Neural progenitor cell (in vitro differentiated cells): ENCODE data around the gene USP7. TPM values are rescaled to one million over a fixed set of nuclear protein-coding genes. Genes with fewer than 3 reads are reported as not detected.

ENCODE experiments used
- DNase-seq: peaks from one replicate; pipeline ENCODE4 v3.0.0-alpha.2; 2016; ENCODE audit warnings: low spot score
- H2AFZ ChIP-seq: fragments of 200-600 bp; sonication (generic); replicated peaks from 2 replicates; pipeline ENCODE4 v1.6.1; 2016; ENCODE audit warnings: antibody characterized with exemption
- H3F3A ChIP-seq: fragments of 200-600 bp; sonication (generic); 2 replicates; pipeline ENCODE4 v1.6.1; 2016; ENCODE audit warnings: antibody characterized with exemption, low read depth
- H3K27ac ChIP-seq: fragments of 200-600 bp; sonication (generic); 2 replicates; pipeline ENCODE4 v1.5.1; 2016; ENCODE audit warnings: mild to moderate bottlenecking
- H3K27me3 ChIP-seq: fragments of 200-600 bp; sonication (generic); 2 replicates; pipeline ENCODE4 v1.6.1; 2016; ENCODE audit warnings: mild to moderate bottlenecking, moderate library complexity
- H3K36me3 ChIP-seq: fragments of 200-600 bp; sonication (generic); 2 replicates; pipeline ENCODE4 v1.5.1; 2016
- H3K4me1 ChIP-seq: fragments of 200-600 bp; sonication (generic); 2 replicates; pipeline ENCODE4 v1.6.1; 2016; ENCODE audit warnings: mixed run types
- H3K4me2 ChIP-seq: fragments of 200-600 bp; sonication (generic); 2 replicates; pipeline ENCODE4 v1.6.1; 2016
- H3K4me3 ChIP-seq: fragments of 200-600 bp; sonication (generic); 2 replicates; pipeline ENCODE4 v1.5.1; 2016
- H3K79me2 ChIP-seq: fragments of 200-600 bp; sonication (generic); 2 replicates; pipeline ENCODE4 v1.6.1; 2016; ENCODE audit warnings: low read depth
- H3K9ac ChIP-seq: fragments of 200-600 bp; sonication (generic); 2 replicates; pipeline ENCODE4 v1.6.1; 2016
- H3K9me3 ChIP-seq: fragments of 200-600 bp; sonication (generic); 2 replicates; pipeline ENCODE4 v1.5.1; 2016; ENCODE audit warnings: low read depth
- H4K20me1 ChIP-seq: fragments of 200-600 bp; sonication (generic); 2 replicates; pipeline ENCODE4 v1.6.1; 2016; ENCODE audit warnings: low read depth
- H3K27ac Mint-ChIP-seq: 3 replicates; pipeline ENCODE4 v1.8.0; 2021; ENCODE audit warnings: mixed read lengths
- H3K27me3 Mint-ChIP-seq: 2 replicates; pipeline ENCODE4 v1.8.0; 2022; ENCODE audit warnings: low read depth, mild to moderate bottlenecking, inconsistent platforms, moderate library complexity, mixed read lengths; ENCODE audit not compliant: insufficient read depth
- H3K36me3 Mint-ChIP-seq: 3 replicates; pipeline ENCODE4 v1.8.0; 2021; ENCODE audit warnings: mixed read lengths
- H3K4me1 Mint-ChIP-seq: 3 replicates; pipeline ENCODE4 v1.8.0; 2021; ENCODE audit warnings: mixed read lengths
- H3K4me3 Mint-ChIP-seq: 3 replicates; pipeline ENCODE4 v1.8.0; 2021; ENCODE audit warnings: mild to moderate bottlenecking, moderate library complexity, mixed read lengths
- H3K9me3 Mint-ChIP-seq: 3 replicates; pipeline ENCODE4 v1.8.0; 2020; ENCODE audit warnings: mixed read lengths
- CTCF ChIP-seq: fragments of 200-600 bp; sonication (generic); IDR thresholded peaks from 2 replicates; pipeline ENCODE4 v1.5.1; 2017; ENCODE audit warnings: antibody characterized with exemption, mild to moderate bottlenecking
- EZH2 ChIP-seq: fragments of 200-600 bp; sonication (generic); IDR thresholded peaks from 2 replicates; pipeline ENCODE4 v1.6.1; 2017; ENCODE audit warnings: antibody characterized with exemption, mild to moderate bottlenecking, moderate library complexity
- EZH2phosphoT487 ChIP-seq: fragments of 200-600 bp; sonication (generic); IDR thresholded peaks from 2 replicates; pipeline ENCODE4 v1.6.1; 2017; ENCODE audit warnings: antibody characterized with exemption
- total RNA-seq: library from RNA; depleted of rRNA; stranded (reverse); fragments of >200 nt; gene quantifications from 2 replicates; pipeline ENCODE4 v1.2.3, GENCODE V29; 2015; ENCODE audit warnings: low replicate concordance

Gene USP7
- total RNA-seq, 1 donor from 2014 or later, result 90.3 TPM

DNA sequence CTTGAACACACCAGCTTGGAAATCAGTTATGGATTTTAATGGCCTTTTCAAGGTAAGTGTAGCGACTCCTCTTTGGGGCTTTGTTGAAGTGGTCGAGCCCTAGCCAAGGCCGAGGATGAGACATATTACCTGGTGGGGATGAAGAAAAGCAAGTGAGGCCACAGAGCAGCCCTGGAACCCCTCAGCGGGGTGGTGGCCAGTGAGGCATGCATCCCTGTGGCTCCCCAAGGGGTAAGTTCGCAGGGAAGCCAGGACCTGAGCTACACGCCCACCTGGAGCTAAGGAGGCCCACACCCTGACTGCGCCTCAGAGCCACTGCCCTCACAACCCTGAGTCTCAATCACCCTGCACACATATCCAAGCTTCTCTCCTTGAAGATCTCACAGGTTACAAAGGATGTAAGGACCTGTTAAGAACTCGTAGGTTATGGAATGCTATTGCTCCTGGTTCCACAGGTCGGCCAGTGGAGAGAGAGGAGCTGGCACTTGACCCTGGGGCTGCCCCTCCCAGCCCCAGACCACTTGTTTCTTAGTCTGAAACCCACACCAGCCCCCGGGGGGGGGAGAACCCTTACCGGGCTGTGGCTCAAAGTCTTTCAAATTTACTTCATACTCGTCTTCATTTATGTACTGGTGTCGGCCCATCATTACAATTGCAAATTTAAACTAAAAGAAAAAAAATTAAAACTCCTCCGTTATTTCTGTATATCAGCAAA, 69.6 kb downstream of the USP7 start:
- H3K4me3 Mint-ChIP-seq, result no peak overlapping the region
- H3K9me3 Mint-ChIP-seq, result no peaks in the 10 kb centered on the region
- no peaks in the 10 kb centered on the region for H3K9me3 ChIP-seq
- H3K36me3 ChIP-seq, result peaks cover 9% of the 10 kb centered on the region
- H3K4me2 ChIP-seq, result no peak overlapping the region
- no peak overlapping the region for H3K27ac ChIP-seq
- H3K27ac Mint-ChIP-seq, result peak overlapping the region; percentile 91
- H3K27me3 ChIP-seq, result no peaks in the 10 kb centered on the region
- no peak overlapping the region for H2AFZ ChIP-seq
- peaks cover 44% of the 10 kb centered on the region for H3K36me3 Mint-ChIP-seq
- no peaks in the 10 kb centered on the region for H3K79me2 ChIP-seq
- H3K4me1 ChIP-seq, result no peaks in the 10 kb centered on the region
- peaks cover 21% of the 10 kb centered on the region for H4K20me1 ChIP-seq
- no peak overlapping the region for H3K9ac ChIP-seq
- H3K4me1 Mint-ChIP-seq, result peaks cover 37% of the 10 kb centered on the region
- TF ChIP-seq EZH2, result no peak
- no peak for TF ChIP-seq EZH2phosphoT487
- no peak for TF ChIP-seq CTCF
- H3K4me3 ChIP-seq, result no peak overlapping the region
- peaks cover 3% of the 10 kb centered on the region for H3K27me3 Mint-ChIP-seq
- no peaks in the 10 kb centered on the region for H3F3A ChIP-seq
- DNase-seq, result no peak

DNA sequence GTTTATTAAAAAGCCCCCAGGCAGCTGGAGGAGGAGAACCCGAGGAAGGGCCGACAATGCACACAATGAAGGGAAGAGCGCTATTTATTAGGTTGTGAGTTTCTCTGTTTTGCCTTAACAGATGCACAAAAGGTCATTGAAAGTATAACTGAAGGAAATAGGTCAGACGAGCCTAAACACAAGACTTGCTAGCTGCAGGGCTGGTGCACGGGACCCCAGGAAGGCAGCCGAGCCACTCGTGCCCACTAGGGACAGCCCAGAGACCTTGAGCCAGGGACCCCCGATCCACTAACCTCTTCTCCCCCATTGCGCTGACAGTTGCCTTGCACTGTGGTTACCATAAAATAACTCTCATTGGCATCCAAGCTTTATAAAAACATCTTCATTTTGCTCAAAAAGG, 70.3 kb downstream of the USP7 start:
- Mint-ChIP-seq H3K27me3 (peaks cover 3% of the 10 kb centered on the region), H3K4me3 (no peak overlapping the region), H3K27ac (peak overlapping the region; percentile 51), H3K4me1 (peaks cover 37% of the 10 kb centered on the region), H3K36me3 (peaks cover 41% of the 10 kb centered on the region), H3K9me3 (no peaks in the 10 kb centered on the region)
- peaks cover 9% of the 10 kb centered on the region for H3K36me3 ChIP-seq
- H3F3A ChIP-seq, result no peaks in the 10 kb centered on the region
- H3K9ac ChIP-seq, result no peak overlapping the region
- no peaks in the 10 kb centered on the region for H3K4me1 ChIP-seq
- TF ChIP-seq EZH2phosphoT487 (no peak), CTCF (no peak), EZH2 (no peak)
- no peak overlapping the region for H3K27ac ChIP-seq
- no peak overlapping the region for H3K4me3 ChIP-seq
- peaks cover 21% of the 10 kb centered on the region for H4K20me1 ChIP-seq
- H3K4me2 ChIP-seq, result no peak overlapping the region
- no peak overlapping the region for H2AFZ ChIP-seq
- H3K79me2 ChIP-seq, result no peaks in the 10 kb centered on the region
- H3K27me3 ChIP-seq, result no peaks in the 10 kb centered on the region
- no peak for DNase-seq
- no peaks in the 10 kb centered on the region for H3K9me3 ChIP-seq

DNA sequence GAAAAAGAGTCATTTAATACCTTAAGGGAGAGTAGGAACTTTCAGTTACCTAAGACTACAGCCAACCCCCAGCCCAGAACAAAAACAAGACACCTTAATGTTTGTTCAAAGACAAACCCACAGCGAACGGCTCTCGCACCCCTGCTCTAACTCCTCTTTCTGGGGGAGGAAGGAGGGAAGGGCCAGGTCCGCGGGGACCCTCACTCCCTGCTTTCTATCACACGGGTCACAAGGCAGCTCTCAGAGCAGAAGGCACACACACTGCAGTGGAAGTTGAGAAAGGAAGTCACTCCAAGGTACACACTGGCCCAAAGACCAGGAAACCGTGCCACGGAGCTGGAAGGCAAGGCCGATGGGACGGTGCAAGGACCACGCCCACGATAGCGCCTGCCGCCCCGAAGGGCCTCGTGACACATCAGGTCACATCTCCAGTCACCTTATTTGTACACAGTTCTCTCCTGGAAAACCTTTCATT, 71.6 kb downstream of the USP7 start:
- H3F3A ChIP-seq, result no peaks in the 10 kb centered on the region
- H3K4me1 Mint-ChIP-seq, result peaks cover 37% of the 10 kb centered on the region
- peaks cover 37% of the 10 kb centered on the region for H3K36me3 Mint-ChIP-seq
- H3K79me2 ChIP-seq, result no peaks in the 10 kb centered on the region
- peaks cover 7% of the 10 kb centered on the region for H3K36me3 ChIP-seq
- no peak overlapping the region for H3K4me3 ChIP-seq
- H3K4me2 ChIP-seq, result no peak overlapping the region
- peaks cover 4% of the 10 kb centered on the region for H3K27me3 Mint-ChIP-seq
- H3K27ac ChIP-seq, result peak overlapping the region; percentile 46
- H3K4me3 Mint-ChIP-seq, result no peak overlapping the region
- no peak for DNase-seq
- TF ChIP-seq EZH2, result no peak
- TF ChIP-seq CTCF, result no peak
- no peak for TF ChIP-seq EZH2phosphoT487
- no peak overlapping the region for H3K9ac ChIP-seq
- no peaks in the 10 kb centered on the region for H3K9me3 ChIP-seq
- H2AFZ ChIP-seq, result no peak overlapping the region
- H3K9me3 Mint-ChIP-seq, result no peaks in the 10 kb centered on the region
- H3K27me3 ChIP-seq, result no peaks in the 10 kb centered on the region
- no peaks in the 10 kb centered on the region for H3K4me1 ChIP-seq
- peaks cover 24% of the 10 kb centered on the region for H4K20me1 ChIP-seq
- peak overlapping the region; percentile 97 for H3K27ac Mint-ChIP-seq
